Vagina (tissue), 2 donors: Measurements from ENCODE around the gene OR4F17.
"Not testable (repeated sequence)": the region's sequence is repeated elsewhere in the genome, so short reads cannot be mapped to it uniquely, and the experiment has no call there.

Experiments
- CTCF ChIP-seq, 3 experiments: fragments of 450-650 bp in 2 of 3; fragments of 200-600 bp in 1 of 3; sonication (generic) in 1 of 3; IDR thresholded peaks; one replicate each; pipeline ENCODE4 v1.5.1; 2017 to 2019; ENCODE audit warnings: antibody characterized with exemption in 3 of 3, mild to moderate bottlenecking in 2 of 3, moderate library complexity in 2 of 3
- POLR2A ChIP-seq, 2 donors: fragments of 450-650 bp; IDR thresholded peaks; one replicate each; pipeline ENCODE4 v1.6.1; 2017; ENCODE audit warnings: antibody characterized with exemption in 2 of 2, mild to moderate bottlenecking in 2 of 2, moderate library complexity in 2 of 2

- not testable (repeated sequence) for TF ChIP-seq CTCF, POLR2A (IDR thresholded peaks at IDR 0.05)
Observed at GRCh38 chr19:120443-121140, 13.7 kb downstream of the OR4F17 start.
